ES-I3 (cell line): ENCODE results near the gene EIF4E2.

Source experiments
- H3K36me3 ChIP-seq: 2 replicates; pipeline ENCODE4 v1.6.1; 2013; ENCODE audit warnings: mild to moderate bottlenecking, low read length, control low read depth, moderate library complexity; ENCODE audit not compliant: insufficient read depth
- H3K4me1 ChIP-seq: 2 replicates; pipeline ENCODE4 v1.6.1; 2013; ENCODE audit warnings: mild to moderate bottlenecking, control low read depth, low read length; ENCODE audit not compliant: insufficient read depth
- H3K9ac ChIP-seq: 2 replicates; pipeline ENCODE4 v1.6.1; 2013; ENCODE audit warnings: low read depth, mild to moderate bottlenecking, low read length, moderate library complexity
- H3K9me3 ChIP-seq: 2 replicates; pipeline ENCODE4 v1.6.1; 2013; ENCODE audit warnings: mild to moderate bottlenecking, low read length, moderate library complexity; ENCODE audit not compliant: control insufficient read depth, insufficient read depth

EIF4E2 gene, protein sequence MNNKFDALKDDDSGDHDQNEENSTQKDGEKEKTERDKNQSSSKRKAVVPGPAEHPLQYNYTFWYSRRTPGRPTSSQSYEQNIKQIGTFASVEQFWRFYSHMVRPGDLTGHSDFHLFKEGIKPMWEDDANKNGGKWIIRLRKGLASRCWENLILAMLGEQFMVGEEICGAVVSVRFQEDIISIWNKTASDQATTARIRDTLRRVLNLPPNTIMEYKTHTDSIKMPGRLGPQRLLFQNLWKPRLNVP

DNA sequence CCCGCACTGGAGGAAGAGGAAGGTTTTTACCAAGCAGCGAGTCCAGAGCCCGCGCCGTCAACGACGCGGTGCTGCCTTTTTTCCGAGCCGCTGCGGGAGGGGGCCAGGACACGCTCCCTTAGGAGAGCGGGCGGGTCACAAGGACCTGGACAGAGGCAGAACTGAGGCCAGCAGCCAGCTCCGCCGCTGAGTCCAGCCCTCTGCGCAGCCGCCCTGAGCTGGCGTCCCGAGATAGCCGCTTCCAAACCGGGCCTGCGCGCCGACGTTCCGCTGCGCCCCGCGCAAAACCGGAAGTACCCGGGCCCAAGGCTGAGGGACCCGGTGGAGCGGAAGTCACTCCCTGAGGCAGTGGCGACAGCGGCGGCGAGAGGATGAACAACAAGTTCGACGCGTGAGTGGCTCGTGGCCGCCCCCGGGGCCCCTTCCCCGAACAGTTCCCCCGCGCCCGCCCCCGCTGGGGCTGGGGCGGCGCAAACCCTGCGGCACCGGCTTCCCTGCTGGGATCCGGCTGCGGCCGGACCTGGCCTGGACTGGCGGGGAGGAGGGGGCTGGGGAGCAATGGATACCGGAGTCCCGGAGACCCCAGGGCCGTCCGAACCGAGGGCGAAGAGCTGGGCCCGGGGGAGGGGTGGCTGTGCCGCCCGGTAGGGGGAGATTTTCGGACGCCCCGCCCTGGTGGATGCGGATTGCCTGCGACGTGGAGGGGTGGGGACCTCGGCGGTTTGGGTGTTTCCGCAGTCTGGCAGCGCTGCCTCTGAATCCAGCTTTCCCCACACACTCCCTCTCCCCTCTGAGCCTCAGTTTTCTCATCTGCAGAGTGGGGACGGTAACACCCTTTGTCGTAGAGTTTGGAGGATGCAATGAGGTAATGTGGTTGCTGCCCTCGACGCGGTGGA is at the start of gene EIF4E2, which contains the start of gene TIGD1:
Gene EIF4E2 (plus strand): TSS at position 336 of the 896 bp plus-strand sequence. CDS start 36 bp downstream, at position 372.
Gene TIGD1 (minus strand): TSS at position 204 of the 896 bp plus-strand sequence. CDS start 675 bp downstream, outside the sequence.
- no peaks in the 10 kb centered on the region for H3K9me3 ChIP-seq
- no peaks in the 10 kb centered on the region; the same call in 1 of the 2 replicates for H3K4me1 ChIP-seq
- H3K9ac ChIP-seq: peak within 1 kb of the TSS; percentile 95
- H3K36me3 ChIP-seq: peaks cover 7% of the 10 kb centered on the region

DNA sequence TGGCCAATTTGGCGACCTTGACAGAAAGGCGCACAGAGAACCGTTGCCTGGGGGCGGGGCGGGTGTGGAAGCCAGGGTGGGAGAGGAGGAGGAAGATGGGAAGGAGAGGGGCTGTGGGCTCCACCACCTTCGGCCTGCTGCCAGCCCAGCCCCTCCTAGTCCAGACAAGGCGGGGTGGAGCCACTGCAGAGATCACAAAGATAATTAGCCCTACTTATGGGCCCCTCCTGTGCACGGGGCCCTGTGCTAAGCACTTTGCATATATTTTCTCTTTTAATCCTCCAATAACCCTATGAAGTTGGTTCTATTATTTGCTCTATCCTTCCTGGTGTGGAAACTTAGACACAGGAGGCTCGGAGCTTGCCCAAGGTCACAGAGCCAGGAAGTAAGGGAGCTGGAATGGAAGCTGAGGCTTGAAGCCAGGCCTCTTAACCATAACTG is 49.1 kb upstream of the EIF4E2 start:
- H3K9ac ChIP-seq: no peak overlapping the region
- no peaks in the 10 kb centered on the region for H3K36me3 ChIP-seq
- no peaks in the 10 kb centered on the region; the same call in 1 of the 2 replicates for H3K9me3 ChIP-seq
- H3K4me1 ChIP-seq: peaks cover 12% of the 10 kb centered on the region; the same call in 1 of the 2 replicates

DNA sequence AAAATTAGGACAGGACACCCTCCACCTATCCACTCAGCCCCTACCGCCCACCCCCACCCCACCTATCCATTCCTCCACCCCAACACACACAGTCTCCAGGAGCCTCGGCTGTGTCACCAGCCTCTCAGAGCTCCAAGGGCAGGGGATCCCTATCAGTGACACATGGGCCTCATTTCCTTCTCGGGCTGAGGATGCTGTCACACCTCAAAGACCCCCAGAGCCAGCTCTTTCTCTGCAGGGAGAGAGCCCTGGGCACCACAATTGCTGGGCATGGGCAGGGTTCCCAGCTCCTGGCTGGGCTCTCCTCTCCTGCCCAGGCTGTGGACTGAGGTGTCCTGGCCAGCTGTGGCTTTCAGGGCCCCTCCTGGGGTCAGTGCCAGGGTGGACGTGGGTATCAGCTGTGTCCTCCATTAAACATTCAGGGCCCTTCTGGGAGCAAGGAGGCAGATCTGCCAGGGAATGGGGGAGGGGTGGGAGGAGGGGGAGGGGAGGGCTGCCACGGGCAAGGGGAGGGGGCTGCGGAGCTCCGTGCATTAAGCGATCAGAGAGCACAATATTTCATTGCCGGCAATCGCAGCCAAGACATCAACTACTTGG is 48.6 kb upstream of the EIF4E2 start:
- peaks cover 12% of the 10 kb centered on the region; the same call in 1 of the 2 replicates for H3K4me1 ChIP-seq
- H3K36me3 ChIP-seq: no peaks in the 10 kb centered on the region
- H3K9ac ChIP-seq: peak overlapping the region; percentile 66; the same call in 1 of the 2 replicates
- no peaks in the 10 kb centered on the region; the same call in 1 of the 2 replicates for H3K9me3 ChIP-seq

DNA sequence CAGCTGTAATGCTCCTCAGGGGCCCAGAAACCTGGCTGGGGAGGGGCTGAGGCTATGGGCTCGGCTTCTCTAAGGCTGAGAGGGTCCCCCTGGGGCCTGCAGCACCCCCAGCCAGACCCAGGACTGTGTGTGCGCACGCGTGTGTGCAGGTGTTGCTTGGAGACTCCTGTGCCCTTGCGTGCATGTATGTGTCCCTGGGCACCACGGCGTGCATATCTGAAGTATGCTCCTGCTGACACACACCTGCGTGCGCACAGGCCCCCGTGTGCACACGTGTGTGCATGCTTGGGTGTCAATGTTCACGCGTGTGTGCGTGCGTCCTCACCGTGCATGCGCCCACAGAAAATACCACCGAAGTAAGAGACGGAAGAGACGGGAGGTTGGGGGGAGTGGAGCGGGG is 48.0 kb upstream of the EIF4E2 start:
- H3K36me3 ChIP-seq: no peaks in the 10 kb centered on the region
- peaks cover 12% of the 10 kb centered on the region; the same call in 1 of the 2 replicates for H3K4me1 ChIP-seq
- H3K9ac ChIP-seq: peak overlapping the region; percentile 66; the same call in 1 of the 2 replicates
- no peaks in the 10 kb centered on the region; the same call in 1 of the 2 replicates for H3K9me3 ChIP-seq

DNA sequence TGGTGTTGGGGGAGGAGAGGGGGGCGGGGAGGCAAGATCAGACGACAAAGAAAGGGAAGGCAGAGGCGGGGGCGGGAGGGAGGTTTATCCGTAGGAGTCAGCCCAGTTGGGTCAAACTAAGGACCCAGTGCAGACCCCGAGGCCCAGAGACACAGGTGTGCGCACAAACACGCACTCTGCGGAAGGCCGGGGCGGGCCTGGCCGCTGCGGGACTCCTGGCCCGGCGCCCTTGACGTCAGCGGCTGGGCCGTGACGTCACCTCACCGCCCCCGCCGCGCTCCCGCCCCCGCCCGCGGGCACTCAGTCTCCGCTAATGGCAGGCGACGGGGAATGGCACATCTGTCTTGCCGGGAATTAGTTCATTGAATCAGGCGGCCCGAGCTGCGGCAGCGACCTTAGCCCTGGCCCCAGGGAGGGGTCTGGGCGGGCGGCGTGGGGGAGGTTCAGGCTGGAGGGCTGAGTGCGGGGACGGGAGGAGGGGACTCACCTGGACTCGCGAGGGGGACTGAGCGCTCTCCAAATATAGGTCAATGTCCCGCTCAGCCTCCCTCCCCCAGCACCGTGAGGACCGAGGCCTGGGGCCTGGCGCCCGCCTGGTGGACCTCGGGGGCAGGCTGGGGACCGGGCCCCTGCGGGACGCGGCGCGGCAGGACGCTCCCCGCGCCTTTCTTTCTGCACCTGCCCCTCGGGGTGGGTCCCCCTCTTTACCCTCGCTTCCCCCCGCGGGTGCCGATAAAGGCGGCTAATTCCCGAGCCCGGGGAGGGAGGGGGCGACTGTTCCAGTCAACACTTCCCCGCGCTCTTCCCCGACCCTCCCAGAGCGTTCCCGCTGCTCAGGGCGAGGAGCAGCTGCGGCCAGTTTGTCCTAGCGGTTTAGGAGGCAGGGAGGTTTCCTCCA is 47.3 kb upstream of the EIF4E2 start:
- Histone ChIP-seq H3K4me1 (peaks cover 12% of the 10 kb centered on the region; the same call in 1 of the 2 replicates), H3K36me3 (no peaks in the 10 kb centered on the region), H3K9ac (peak overlapping the region; percentile 66; the same call in 1 of the 2 replicates), H3K9me3 (no peaks in the 10 kb centered on the region; the same call in 1 of the 2 replicates)

DNA sequence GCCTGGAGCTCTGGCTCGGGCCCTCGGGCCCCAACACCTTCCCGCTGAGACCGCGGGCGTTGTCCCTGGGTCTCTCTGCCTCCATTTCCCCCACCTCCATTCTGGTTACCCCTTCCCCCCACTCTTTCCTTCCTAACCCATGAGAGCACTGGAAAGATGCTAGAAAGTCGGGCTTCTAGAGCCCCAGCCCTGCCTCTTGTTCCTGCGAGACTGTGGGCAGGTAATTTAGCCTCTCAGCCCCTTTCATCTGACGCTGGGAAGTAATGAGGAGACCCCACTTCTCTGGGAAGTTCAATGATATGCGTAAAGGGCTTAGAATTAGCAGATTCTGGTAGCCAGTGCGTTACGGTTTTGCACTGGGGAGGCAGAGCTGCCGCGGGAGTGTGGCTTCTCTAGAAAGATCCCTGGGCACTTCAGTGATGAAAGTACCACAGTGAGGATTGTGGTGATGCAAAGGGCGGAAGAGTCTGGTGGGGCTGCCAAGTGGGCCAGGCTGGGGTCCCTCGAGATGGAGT is 46.6 kb upstream of the EIF4E2 start:
- peaks cover 12% of the 10 kb centered on the region; the same call in 1 of the 2 replicates for H3K4me1 ChIP-seq
- H3K9ac ChIP-seq: peak overlapping the region; percentile 66; the same call in 1 of the 2 replicates
- H3K36me3 ChIP-seq: no peaks in the 10 kb centered on the region
- no peaks in the 10 kb centered on the region; the same call in 1 of the 2 replicates for H3K9me3 ChIP-seq

DNA sequence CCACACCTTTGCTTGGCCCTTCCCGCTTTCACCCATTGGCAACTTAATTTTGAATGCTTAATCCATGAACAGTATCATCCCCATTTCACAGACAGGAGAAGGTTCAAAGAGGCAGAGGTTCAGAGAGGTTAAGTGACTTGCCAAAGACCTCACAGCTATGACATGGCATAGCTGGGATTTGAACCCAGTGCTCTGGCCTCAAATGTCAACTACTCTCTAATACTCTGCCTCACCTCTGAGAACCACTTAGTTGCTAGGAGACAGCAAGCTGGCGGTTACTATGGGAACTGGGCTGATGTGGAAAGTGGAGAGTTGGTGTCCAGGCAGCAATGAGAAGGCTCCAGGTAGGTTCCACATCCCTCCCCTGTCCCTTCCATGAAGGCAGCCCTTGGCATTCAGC is 46.1 kb upstream of the EIF4E2 start:
- H3K4me1 ChIP-seq: peaks cover 12% of the 10 kb centered on the region; the same call in 1 of the 2 replicates
- H3K36me3 ChIP-seq: no peaks in the 10 kb centered on the region
- H3K9me3 ChIP-seq: no peaks in the 10 kb centered on the region; the same call in 1 of the 2 replicates
- no peak overlapping the region for H3K9ac ChIP-seq

DNA sequence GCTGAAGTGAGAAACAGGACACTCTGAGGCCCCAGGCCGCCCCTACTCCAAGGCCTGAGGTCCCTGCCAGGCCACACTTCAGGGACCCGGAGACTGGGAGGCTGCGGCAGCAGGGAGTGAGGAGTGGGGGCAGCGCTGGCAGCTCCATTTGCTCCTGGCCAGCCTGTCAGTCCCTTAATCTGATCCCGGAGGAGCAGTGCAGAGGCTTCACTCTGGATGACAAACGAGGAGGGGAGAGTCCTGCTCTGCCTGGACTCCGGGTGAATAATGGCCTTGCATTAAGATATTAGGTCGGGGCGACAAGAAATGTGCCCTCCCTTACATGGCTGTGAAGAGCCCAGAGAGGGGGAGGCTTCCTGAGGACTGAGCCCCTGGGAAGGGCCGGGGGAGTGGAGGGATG is 44.6 kb upstream of the EIF4E2 start:
- H3K9ac ChIP-seq: no peak overlapping the region

DNA sequence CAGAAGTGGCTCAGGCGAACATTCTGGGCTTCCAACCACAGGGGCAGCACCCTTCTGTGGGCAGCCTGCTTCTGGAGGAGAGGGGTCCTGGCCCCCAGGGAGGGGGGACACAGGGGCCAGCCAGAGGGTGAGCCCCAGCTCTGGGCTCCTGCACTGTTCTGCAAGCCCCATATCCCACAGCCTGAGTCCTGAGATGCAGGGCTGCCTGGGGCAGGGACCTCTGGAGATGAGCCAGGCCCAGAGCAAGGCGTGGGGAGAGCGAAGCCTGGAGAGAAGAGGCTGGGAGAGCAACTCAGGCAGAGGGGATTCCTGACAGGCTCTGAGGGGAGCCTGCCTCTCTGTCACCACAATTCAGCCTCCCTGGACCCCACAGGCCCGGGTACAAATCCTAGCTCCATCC is 43.8 kb upstream of the EIF4E2 start:
- no peaks in the 10 kb centered on the region for H3K36me3 ChIP-seq
- H3K9ac ChIP-seq: no peak overlapping the region
- H3K9me3 ChIP-seq: no peaks in the 10 kb centered on the region; the same call in 1 of the 2 replicates
- H3K4me1 ChIP-seq: peaks cover 12% of the 10 kb centered on the region; the same call in 1 of the 2 replicates

More for the DNA sequence above, 44.6 kb upstream of the EIF4E2 start:
- Histone ChIP-seq H3K9me3 (no peaks in the 10 kb centered on the region; the same call in 1 of the 2 replicates), H3K4me1 (peaks cover 12% of the 10 kb centered on the region; the same call in 1 of the 2 replicates), H3K36me3 (no peaks in the 10 kb centered on the region)

DNA sequence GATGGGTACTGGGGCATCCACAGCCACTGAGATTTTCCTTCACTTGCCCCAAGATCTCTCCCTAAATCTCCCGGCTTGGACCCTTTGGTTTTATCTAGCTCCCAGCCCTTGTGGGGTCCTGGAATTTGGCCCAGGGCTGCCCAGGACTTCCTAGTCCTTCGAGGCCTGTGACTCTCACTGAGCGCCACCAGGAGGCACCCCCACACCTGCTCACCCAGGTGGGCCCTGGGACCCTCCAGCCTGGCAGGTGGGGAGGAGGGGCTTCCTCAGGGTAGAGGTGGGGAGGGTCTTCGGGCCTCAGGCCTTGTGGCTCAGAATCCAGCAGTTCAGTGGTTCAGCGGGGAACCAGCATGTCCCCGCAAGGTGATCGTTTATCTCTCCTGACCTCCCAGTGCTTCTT is 42.2 kb upstream of the EIF4E2 start:
- Histone ChIP-seq H3K4me1 (peaks cover 9% of the 10 kb centered on the region; the same call in 1 of the 2 replicates), H3K9me3 (no peaks in the 10 kb centered on the region; the same call in 1 of the 2 replicates), H3K36me3 (no peaks in the 10 kb centered on the region), H3K9ac (no peak overlapping the region)

DNA sequence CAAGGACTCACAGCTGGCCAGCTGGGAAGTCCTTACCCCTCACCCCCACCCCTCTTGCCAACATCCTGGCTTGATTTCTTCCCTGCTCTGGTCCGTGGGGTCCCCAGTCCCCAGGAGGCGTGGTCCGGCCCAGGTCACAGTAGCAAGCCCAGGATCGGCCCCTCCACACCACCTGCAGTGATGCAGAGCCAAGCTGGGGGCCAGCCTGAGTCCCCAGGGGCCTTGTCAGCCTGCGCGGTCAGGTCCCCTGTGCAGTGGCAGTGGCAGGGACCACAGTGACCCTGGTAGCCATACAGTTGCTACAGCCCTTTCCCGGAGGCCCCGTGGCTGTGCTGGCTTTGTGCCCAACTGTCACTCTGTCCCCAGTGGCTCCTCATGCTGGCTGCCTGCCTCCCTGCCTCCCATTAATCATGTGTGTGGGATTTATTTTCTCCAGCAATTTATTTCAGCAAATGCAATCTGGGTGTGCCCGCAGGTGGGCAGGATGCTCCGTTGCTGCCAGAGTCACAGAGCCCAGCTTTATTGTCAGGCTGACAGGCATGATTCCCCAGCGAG is 39.1 kb upstream of the EIF4E2 start:
- H3K9me3 ChIP-seq: no peaks in the 10 kb centered on the region
- H3K4me1 ChIP-seq: peaks cover 9% of the 10 kb centered on the region; the same call in 1 of the 2 replicates
- H3K9ac ChIP-seq: no peak overlapping the region
- H3K36me3 ChIP-seq: no peaks in the 10 kb centered on the region

DNA sequence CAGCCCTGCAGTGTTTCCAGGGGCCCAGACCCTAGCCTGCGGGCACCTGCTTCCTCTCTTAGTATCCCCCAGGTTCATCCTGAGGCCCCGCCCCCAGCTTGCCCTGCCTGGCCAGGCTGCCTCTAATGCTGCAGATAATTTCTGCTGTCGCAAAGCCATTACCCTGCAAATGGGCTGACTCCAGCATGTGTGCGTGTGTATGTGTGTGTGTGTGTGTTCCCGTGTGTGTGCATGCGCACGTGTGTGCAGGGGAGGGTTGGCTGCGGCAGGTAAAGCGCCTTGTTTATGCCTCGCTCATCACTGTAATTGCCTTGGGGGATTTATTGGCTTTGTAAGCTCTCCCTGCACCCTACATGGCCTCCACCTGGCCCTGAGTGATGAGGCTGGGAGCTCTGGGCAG is 37.9 kb upstream of the EIF4E2 start:
- no peak overlapping the region for H3K9ac ChIP-seq
- H3K4me1 ChIP-seq: peaks cover 9% of the 10 kb centered on the region; the same call in 1 of the 2 replicates
- no peaks in the 10 kb centered on the region for H3K9me3 ChIP-seq
- no peaks in the 10 kb centered on the region for H3K36me3 ChIP-seq
